Measurements from ENCODE around the gene CCDC51. TPM values are rescaled to one million over a fixed set of nuclear protein-coding genes. Genes with fewer than 3 reads are reported as not detected.

CCDC51 gene
- total and polyA plus RNA-seq, 10 donors = 8.4 to 22.2 (median 15.0) TPM

DNA sequence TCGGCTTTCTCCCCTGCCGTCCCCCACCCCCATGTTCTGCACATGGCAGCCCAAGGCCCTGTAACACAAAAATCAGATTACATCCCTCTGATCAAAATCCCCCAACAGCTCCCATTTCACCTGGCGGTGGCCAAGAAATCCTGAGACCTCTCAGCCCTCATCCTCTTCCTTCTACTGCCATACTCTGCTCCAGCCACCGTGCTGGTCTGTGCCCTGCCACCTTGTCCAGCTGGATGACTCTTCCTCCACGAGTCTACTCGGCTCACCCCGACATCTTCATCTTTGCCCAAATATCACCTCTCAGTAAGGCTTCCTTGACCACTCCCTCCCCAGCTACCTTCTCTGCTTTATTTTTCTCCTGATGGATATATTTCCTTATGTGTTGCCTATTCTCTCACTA is 3.1 kb downstream of the CCDC51 start:
- Histone ChIP-seq H3K4me1 (peaks cover 22 to 81% (median 53%) of the 10 kb centered on the region in 6 donors), H3K36me3 (peaks cover 0 to 38% (median 19%) of the 10 kb centered on the region in 6 donors), H3K4me3 (no peak overlapping the region), H3K27me3 (replicated peaks in 1 of 7) (no peaks in the 10 kb centered on the region), H3K9me3 (no peaks in the 10 kb centered on the region), H3K27ac (peak overlapping the region in 2 of 8 donors; percentile 63 to 89)
- WGBS, 5 donors = 89 to 97% (median 90%) methylated on average over 7 of the region's 7 CpGs
- intact Hi-C loops (cut with DNase I; ENCODE audit: low total_unique reads) = loop anchor here (10.0 kb wide), 1 partner anchor 162 kb away; no protein-coding TSS in a partner anchor
- DNase-seq = no peak
- no peak for TF ChIP-seq POLR2AphosphoS5 (IDR thresholded peaks at IDR 0.05)
- TF ChIP-seq, protein P1, sequence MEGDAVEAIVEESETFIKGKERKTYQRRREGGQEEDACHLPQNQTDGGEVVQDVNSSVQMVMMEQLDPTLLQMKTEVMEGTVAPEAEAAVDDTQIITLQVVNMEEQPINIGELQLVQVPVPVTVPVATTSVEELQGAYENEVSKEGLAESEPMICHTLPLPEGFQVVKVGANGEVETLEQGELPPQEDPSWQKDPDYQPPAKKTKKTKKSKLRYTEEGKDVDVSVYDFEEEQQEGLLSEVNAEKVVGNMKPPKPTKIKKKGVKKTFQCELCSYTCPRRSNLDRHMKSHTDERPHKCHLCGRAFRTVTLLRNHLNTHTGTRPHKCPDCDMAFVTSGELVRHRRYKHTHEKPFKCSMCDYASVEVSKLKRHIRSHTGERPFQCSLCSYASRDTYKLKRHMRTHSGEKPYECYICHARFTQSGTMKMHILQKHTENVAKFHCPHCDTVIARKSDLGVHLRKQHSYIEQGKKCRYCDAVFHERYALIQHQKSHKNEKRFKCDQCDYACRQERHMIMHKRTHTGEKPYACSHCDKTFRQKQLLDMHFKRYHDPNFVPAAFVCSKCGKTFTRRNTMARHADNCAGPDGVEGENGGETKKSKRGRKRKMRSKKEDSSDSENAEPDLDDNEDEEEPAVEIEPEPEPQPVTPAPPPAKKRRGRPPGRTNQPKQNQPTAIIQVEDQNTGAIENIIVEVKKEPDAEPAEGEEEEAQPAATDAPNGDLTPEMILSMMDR (IDR thresholded peaks at IDR 0.05 in 8 of 11, conservative IDR thresholded peaks at IDR 0.05 in 3 of 11) = no peak
- no peak for TF ChIP-seq POLR2A (IDR thresholded peaks at IDR 0.05)

DNA sequence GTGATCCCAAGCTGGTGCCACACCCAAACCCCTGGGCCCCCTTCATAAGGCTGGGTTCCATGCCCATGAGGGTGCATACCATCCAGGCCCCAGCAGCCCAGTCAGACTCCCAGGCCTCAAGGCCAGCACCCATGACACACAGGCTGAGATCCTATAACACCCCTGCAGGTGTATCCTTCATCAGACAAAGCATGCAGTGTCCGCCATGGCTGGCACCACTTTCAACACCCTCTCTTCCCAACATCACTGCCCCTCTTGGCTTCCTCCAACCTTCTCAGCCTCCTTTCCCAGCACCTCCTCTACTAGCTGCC is 3.5 kb downstream of the CCDC51 start:
- 0 to 94% (median 5%) methylated on average over 1 of the region's 1 CpG for WGBS, 5 donors
- H3K27ac ChIP-seq = peak overlapping the region in 7 of 8 donors; percentile 41 to 89 (median 71)

DNA sequence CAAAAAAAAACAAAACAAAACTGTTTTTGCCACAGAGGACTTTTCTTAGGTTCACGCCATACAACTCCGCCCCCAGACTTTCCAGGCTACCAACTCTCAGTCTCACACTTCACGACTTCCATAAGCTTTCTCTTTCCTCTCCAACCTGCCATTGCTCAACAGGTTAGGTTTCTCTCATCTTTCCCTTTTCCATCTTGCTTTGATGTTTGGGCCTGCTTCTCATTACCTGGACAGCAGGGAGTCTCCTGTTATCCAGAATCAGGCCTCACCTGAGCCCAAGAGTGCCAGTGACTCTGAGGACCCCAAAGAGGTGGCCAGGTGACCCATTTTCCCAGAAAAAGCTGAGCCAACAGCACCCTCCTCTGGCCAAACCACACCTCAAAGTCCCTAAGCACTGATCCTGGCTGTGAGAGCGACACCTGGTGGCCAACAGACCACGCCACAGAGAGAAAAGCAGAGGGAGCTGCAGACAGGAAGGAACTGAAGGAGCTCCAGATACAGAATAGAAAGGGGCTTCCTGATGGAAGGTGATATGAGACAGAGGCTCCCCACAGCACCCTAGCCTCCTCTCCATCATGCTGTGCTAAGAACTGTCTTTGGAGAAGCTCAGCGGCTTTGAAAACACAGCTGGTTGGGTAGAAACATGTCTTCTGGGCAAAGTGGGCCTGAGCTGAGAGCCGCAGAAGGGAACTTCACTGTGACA is 4.0 kb downstream of the CCDC51 start:
- peak overlapping the region in 6 of 8 donors; percentile 70 to 89 (median 74) for H3K27ac ChIP-seq
- DNase-seq = peak; percentile 94
- WGBS, 5 donors = 36 to 52% (median 45%) methylated on average over 7 of the region's 7 CpGs

More for the DNA sequence above, 3.5 kb downstream of the CCDC51 start:
- Histone ChIP-seq H3K4me1 (peaks cover 18 to 81% (median 51%) of the 10 kb centered on the region in 6 donors), H3K36me3 (peaks cover 0 to 38% (median 18%) of the 10 kb centered on the region in 6 donors), H3K27me3 (replicated peaks in 1 of 7) (no peaks in the 10 kb centered on the region), H3K9me3 (no peaks in the 10 kb centered on the region), H3K4me3 (no peak overlapping the region)
- TF ChIP-seq POLR2AphosphoS5 (IDR thresholded peaks at IDR 0.05) = no peak
- TF ChIP-seq, protein P1 (IDR thresholded peaks at IDR 0.05 in 8 of 11, conservative IDR thresholded peaks at IDR 0.05 in 3 of 11) = no peak
- TF ChIP-seq POLR2A (IDR thresholded peaks at IDR 0.05) = no peak
- DNase-seq = peak; percentile 71
- intact Hi-C loops (cut with DNase I; ENCODE audit: low total_unique reads) = loop anchor here (10.0 kb wide), 1 partner anchor 162 kb away; no protein-coding TSS in a partner anchor

More for the DNA sequence above, 4.0 kb downstream of the CCDC51 start:
- H3K4me3 ChIP-seq = no peak overlapping the region
- peaks cover 0 to 34% (median 18%) of the 10 kb centered on the region in 6 donors for H3K36me3 ChIP-seq
- H3K4me1 ChIP-seq = peaks cover 14 to 81% (median 49%) of the 10 kb centered on the region in 6 donors
- intact Hi-C loops (cut with DNase I; ENCODE audit: low total_unique reads) = loop anchor here (2.0 to 10.0 kb wide), 2 partner anchors 35 to 161 kb away; no protein-coding TSS in a partner anchor
- H3K9me3 ChIP-seq = no peaks in the 10 kb centered on the region
- TF ChIP-seq POLR2A (IDR thresholded peaks at IDR 0.05) (no peak), POLR2AphosphoS5 (IDR thresholded peaks at IDR 0.05) (peak in 2 of 3 donors; percentile 59 to 69)
- TF ChIP-seq, protein P1 (IDR thresholded peaks at IDR 0.05 in 8 of 11, conservative IDR thresholded peaks at IDR 0.05 in 3 of 11) = peak; percentile 99 to 100 (median 99)
- H3K27me3 ChIP-seq (replicated peaks in 1 of 7) = no peaks in the 10 kb centered on the region
